ENCODE results near the gene MSLN.

- TF ChIP-seq CTCF (IDR thresholded peaks at IDR 0.05) (no peak), POLR2A (IDR thresholded peaks at IDR 0.05) (no peak)
Measured at GRCh38 chr16:746637-747036, 13.9 kb upstream of the MSLN start.
